Measurements from ENCODE around the gene KDM8. TPM values are rescaled to one million over a fixed set of nuclear protein-coding genes. Genes with fewer than 3 reads are reported as not detected.
A peak's percentile ranks its signal among the peaks of the same experiment; 100 is the strongest.
"Not testable (repeated sequence)": the region's sequence is repeated elsewhere in the genome, so short reads cannot be mapped to it uniquely, and the experiment has no call there.

Gene KDM8
- total RNA-seq, 1 donor from 2014 or later = 3.2 TPM

DNA sequence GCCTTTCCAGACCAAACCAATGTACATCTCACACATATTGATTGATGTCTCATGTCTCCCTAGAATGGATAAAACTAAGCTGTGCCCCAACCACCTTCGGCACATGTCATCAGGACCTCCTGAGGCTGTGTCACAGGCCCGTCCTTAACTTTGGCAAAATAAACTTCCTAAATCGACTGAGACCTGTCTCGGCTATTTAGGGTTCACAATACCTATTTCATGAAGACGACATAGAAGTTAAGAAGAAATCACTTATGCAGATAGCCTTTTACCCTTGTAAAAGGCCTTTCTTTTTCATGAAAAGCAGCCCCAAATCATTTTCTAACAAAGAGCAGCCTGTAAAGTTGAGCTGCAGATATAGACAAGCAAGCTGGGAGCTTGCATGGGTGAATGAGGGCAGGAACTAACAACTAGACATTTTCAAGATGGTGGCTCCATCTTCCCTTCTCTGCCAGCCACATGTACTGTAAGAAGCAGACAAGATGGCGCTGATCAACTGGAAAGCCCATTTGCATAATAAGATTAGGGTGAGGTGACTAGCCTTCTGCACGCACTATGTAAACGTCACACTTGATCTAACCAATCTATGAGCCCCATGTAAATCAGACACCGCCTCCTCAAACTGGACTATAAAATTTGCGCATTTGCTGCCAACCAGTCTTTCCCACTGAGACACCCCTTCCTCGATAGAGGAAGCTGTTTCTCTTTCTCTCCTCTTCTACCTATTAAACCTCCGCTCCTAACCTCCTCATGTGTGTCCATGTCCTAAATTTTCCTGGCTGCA is 4.7 kb upstream of the KDM8 start:
- intact Hi-C loops (cut with micrococcal nuclease) = no loop called here
- H3K4me1 ChIP-seq = peaks cover 5% of the 10 kb centered on the region
- TF ChIP-seq, protein P1, sequence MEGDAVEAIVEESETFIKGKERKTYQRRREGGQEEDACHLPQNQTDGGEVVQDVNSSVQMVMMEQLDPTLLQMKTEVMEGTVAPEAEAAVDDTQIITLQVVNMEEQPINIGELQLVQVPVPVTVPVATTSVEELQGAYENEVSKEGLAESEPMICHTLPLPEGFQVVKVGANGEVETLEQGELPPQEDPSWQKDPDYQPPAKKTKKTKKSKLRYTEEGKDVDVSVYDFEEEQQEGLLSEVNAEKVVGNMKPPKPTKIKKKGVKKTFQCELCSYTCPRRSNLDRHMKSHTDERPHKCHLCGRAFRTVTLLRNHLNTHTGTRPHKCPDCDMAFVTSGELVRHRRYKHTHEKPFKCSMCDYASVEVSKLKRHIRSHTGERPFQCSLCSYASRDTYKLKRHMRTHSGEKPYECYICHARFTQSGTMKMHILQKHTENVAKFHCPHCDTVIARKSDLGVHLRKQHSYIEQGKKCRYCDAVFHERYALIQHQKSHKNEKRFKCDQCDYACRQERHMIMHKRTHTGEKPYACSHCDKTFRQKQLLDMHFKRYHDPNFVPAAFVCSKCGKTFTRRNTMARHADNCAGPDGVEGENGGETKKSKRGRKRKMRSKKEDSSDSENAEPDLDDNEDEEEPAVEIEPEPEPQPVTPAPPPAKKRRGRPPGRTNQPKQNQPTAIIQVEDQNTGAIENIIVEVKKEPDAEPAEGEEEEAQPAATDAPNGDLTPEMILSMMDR (IDR thresholded peaks at IDR 0.05; ENCODE audit: borderline replicate concordance) = no peak
- peaks cover 42% of the 10 kb centered on the region for H3K27me3 ChIP-seq (ENCODE audit: low read depth)
- no peak overlapping the region for H3K4me3 ChIP-seq
- no peak for DNase-seq
- H3K36me3 ChIP-seq = no peaks in the 10 kb centered on the region
- H3K27ac ChIP-seq (replicated peaks) = no peak overlapping the region
- H3K9me3 ChIP-seq (replicated peaks) = no peaks in the 10 kb centered on the region

DNA sequence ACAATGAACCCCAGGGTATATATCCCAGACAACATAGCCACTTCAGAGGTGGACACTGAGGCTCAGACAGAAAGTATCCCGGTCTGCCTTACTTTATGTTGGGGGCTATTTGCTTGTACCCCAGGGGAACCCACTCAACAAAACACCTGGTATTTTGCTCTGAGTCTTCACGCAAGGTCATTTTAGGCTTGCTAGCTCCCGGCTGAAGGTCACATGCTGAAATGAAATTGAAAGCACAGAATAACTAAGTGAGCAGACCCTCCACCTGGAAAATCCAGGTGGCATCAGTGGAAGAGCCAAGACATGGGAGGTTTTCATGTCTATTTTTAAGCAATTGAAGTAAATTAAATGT is 4.1 kb upstream of the KDM8 start:
- Histone ChIP-seq H3K27me3 (ENCODE audit: low read depth) (peaks cover 37% of the 10 kb centered on the region), H3K27ac (replicated peaks) (no peak overlapping the region), H3K4me3 (no peak overlapping the region), H3K4me1 (peaks cover 9% of the 10 kb centered on the region), H3K9me3 (replicated peaks) (no peaks in the 10 kb centered on the region), H3K36me3 (no peaks in the 10 kb centered on the region)
- DNase-seq = no peak
- intact Hi-C loops (cut with micrococcal nuclease) = no loop called here
- TF ChIP-seq, protein P1 (IDR thresholded peaks at IDR 0.05; ENCODE audit: borderline replicate concordance) = no peak

DNA sequence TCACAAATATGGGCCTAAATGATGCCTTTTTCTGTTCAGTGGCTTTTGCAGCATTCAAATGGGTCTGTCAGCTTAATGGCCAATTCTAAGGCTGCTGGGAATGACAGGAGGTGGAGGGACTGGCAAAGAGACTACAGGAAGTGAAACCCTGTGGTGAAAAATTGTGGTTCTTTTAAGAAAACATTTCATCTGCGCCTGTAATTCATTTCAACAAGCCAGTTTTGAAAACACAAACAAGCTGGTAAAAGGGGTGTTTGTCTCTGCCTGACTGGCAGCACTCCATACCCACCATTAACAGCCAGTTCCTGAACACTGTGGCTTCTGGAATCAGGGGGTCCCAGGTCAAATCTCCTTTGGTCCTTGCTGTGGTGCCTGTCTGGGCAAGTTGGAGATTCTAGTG is 3.6 kb upstream of the KDM8 start:
- intact Hi-C loops (cut with micrococcal nuclease) = no loop called here
- Histone ChIP-seq H3K4me1 (peaks cover 14% of the 10 kb centered on the region), H3K27me3 (ENCODE audit: low read depth) (peaks cover 34% of the 10 kb centered on the region), H3K27ac (replicated peaks) (no peak overlapping the region), H3K36me3 (no peaks in the 10 kb centered on the region), H3K4me3 (no peak overlapping the region), H3K9me3 (replicated peaks) (no peaks in the 10 kb centered on the region)
- no peak for DNase-seq
- TF ChIP-seq, protein P1 (IDR thresholded peaks at IDR 0.05; ENCODE audit: borderline replicate concordance) = no peak

DNA sequence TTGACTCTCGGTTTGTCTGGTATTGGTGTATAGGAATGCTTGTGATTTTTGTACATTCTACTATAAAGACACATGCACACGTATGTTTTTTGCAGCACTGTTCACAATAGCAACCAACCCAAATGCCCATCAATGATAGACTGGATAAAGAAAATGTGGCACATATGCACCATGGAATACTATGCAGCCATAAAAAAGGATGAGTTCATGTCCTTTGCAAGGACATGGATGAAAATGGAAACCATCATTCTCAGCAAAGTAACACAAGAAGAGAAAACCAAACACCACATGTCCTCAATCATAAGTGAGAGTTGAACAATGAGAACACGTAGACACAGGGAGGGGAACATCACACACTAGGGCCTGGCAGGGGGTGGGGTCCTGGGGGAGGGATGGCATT is 2.4 kb upstream of the KDM8 start:
- peaks cover 23% of the 10 kb centered on the region for H3K27me3 ChIP-seq (ENCODE audit: low read depth)
- intact Hi-C loops (cut with micrococcal nuclease) = not testable (repeated sequence)

DNA sequence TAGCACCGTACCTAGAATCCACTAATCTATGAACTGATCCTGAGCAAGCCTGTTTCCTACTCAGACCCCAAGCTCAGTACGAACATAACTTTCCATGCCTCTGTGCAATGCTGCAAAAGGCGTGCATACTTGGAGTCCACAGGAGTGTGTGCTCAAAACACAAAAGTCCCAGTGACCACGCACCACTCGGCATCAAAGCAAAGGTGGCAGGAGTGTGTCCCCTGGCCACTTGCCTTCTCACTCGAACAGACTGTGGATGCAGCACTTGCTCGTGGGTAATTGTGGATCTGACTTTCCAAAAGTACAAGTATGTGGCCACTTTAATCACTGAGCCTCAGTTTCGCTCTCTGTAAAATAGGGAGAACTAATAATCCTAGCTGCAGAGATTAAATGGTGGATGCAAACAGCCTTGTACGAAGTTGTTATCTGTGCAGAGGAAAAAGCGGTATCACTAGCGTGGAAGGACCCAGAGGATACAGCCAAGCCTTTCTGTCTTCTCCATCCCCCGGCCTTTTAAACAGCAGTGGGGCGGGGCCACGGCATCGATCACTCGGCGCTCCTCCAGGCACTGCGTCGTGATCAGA is 311 bp upstream of the KDM8 start:
- intact Hi-C loops (cut with micrococcal nuclease) = no loop called here

More for the DNA sequence above, 2.4 kb upstream of the KDM8 start:
- DNase-seq; H3K9me3 ChIP-seq (replicated peaks); H3K27ac ChIP-seq (replicated peaks); H3K36me3 ChIP-seq; H3K4me3 ChIP-seq: not testable (repeated sequence)
- peaks cover 17% of the 10 kb centered on the region for H3K4me1 ChIP-seq

More for the DNA sequence above, 311 bp upstream of the KDM8 start:
- H3K4me1 ChIP-seq = peaks cover 17% of the 10 kb centered on the region
- H3K4me3 ChIP-seq = peak overlapping the region; percentile 83
- DNase-seq = peak; percentile 95
- H3K27me3 ChIP-seq (ENCODE audit: low read depth) = peaks cover 2% of the 10 kb centered on the region
- H3K36me3 ChIP-seq = no peaks in the 10 kb centered on the region
- TF ChIP-seq, protein P1 (IDR thresholded peaks at IDR 0.05; ENCODE audit: borderline replicate concordance) = no peak
- peak overlapping the region; percentile 99 for H3K27ac ChIP-seq (replicated peaks)
- H3K9me3 ChIP-seq (replicated peaks) = no peaks in the 10 kb centered on the region
